ENCODE results near the gene CBL. TPM values are rescaled to one million over a fixed set of nuclear protein-coding genes. Genes with fewer than 3 reads are reported as not detected.

Gene CBL
- total RNA-seq, 2 donors from 2014 or later, result 36.1 to 41.9 TPM

DNA sequence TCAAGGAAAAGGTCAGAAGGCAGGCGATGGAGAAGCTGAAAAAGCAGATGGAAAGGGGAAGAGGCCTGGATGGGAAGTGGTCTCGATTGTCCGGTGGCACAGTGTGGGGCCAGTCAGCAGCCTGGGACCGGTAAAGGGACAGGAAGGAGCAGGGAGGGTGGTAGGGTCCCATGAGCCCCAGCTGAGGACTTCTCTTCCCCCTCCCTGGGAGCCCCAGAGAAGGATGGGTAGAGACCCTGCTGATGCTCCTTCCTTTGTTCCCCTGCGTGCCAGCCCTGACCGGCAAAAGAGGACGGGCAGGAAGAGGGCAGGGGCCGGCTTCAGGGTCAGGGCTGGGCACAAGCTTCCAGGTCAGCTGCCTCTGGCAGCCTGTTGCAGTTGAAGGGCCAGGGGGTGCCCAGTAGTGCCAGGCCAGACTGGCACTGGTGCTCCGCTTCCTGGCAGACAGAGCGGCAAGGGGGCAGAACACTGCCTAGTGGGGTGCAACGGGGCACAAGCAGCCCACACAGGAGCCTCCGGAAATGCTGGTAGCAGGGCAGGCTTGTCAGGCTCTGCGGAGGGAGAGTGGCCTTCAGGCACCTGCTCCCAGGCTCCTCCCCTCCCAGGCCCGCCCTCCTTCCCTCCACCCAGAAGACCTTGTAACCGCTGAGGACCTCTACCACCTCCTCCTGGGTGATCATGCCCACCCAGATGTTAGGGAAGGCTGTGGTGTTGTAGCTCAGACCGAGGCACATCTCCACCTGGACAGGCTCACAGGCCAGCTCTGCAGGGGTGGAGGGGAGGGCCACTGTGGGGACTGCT, 135.3 kb downstream of the CBL start:
- H3K4me1 Mint-ChIP-seq, result peaks cover 13% of the 10 kb centered on the region
- H3K9me3 ChIP-seq (ENCODE audit: control insufficient read depth, low read length, poor library complexity, severe bottlenecking), result no peaks in the 10 kb centered on the region
- H3K4me3 Mint-ChIP-seq, result peak overlapping the region; percentile 71
- peaks cover 10% of the 10 kb centered on the region for H3K36me3 Mint-ChIP-seq (ENCODE audit: low read depth)
- no peak for DNase-seq
- no peak overlapping the region for H3K27ac Mint-ChIP-seq
- ATAC-seq, result no peak
- peaks cover 44% of the 10 kb centered on the region for H3K27me3 Mint-ChIP-seq

DNA sequence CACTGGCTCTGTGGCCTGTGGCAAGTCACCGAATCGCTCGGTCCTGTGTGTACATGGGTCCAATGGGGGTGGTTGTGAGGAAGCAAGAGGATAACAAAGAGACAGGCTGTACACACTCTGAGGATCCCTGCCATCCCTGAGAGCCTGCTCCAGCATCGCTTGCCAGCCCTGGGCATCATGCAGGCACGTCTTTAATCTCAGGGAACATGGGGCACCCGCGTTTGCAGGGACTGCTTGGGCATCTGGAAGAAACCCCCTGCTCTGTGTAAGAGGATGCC, 135.8 kb downstream of the CBL start:
- H3K27me3 Mint-ChIP-seq, result peaks cover 49% of the 10 kb centered on the region
- H3K27ac Mint-ChIP-seq, result no peak overlapping the region
- no peak for DNase-seq
- H3K36me3 Mint-ChIP-seq (ENCODE audit: low read depth), result peaks cover 10% of the 10 kb centered on the region
- peaks cover 13% of the 10 kb centered on the region for H3K4me1 Mint-ChIP-seq
- no peaks in the 10 kb centered on the region for H3K9me3 ChIP-seq (ENCODE audit: control insufficient read depth, low read length, poor library complexity, severe bottlenecking)
- no peak for ATAC-seq
- no peak overlapping the region for H3K4me3 Mint-ChIP-seq

DNA sequence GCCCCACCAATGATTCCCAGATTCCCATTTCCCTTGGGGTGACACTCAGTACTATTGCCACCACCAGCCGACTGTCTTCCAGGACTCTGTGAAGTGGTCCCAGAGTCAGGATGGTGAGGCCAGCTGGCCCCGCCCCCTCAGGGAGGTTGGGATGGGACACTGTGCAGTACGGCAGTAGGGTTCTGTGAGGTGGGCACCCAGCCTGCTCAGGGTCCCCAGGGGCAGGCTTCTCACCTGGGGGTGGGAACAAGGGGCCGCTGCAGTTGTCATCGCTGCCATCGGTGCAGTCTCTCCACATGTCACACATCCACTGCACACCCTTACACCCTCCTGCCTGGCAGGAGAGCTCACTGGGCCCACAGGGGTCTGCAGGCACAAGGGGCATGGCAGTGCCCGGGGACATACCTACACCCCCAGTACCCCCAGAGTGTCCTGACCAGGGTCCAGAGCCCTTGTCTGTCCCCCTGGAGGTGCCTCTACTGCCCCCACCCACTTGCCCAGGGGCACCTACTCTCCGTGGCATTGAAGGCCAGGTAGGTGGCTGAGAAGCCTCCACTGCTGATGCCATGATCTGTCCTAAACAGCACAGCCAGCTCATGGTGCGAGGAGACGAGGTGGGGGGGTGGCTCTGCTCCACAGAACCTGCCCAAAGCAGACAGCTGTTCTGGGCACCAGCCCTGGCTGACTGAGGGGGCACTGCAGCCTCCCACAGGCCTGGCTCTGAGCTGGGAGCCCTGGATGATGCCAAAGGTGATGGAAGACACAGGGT, 136.4 kb downstream of the CBL start:
- DNase-seq (no peak), ATAC-seq (no peak)
- peaks cover 13% of the 10 kb centered on the region for H3K4me1 Mint-ChIP-seq
- H3K27ac Mint-ChIP-seq, result no peak overlapping the region
- peaks cover 10% of the 10 kb centered on the region for H3K36me3 Mint-ChIP-seq (ENCODE audit: low read depth)
- H3K9me3 ChIP-seq (ENCODE audit: control insufficient read depth, low read length, poor library complexity, severe bottlenecking), result no peaks in the 10 kb centered on the region
- no peak overlapping the region for H3K4me3 Mint-ChIP-seq
- H3K27me3 Mint-ChIP-seq, result peaks cover 49% of the 10 kb centered on the region

DNA sequence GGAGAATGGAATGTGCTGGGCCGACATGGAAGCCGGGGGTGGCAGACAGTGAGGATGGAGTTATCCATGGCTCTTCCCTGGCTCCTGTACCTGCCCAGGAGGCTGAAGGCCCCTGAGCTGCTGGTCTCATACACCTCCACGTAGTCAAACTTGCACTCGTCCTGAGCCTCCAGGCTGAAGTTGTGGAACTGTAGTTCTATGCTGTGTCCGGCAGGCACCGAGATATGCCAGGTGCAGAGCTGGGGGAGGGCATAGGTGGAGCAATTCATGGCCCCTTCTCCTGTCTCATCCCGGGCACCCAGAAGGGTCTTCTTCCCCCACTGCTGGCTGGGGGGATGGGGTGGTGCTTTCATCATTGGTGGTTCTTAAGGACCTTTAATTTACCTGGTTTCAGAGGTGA, 137.6 kb downstream of the CBL start:
- Mint-ChIP-seq H3K27ac (no peak overlapping the region), H3K4me1 (peaks cover 10% of the 10 kb centered on the region), H3K4me3 (no peak overlapping the region), H3K27me3 (peaks cover 45% of the 10 kb centered on the region), H3K36me3 (ENCODE audit: low read depth) (peaks cover 10% of the 10 kb centered on the region)
- no peaks in the 10 kb centered on the region for H3K9me3 ChIP-seq (ENCODE audit: control insufficient read depth, low read length, poor library complexity, severe bottlenecking)
- DNase-seq (no peak), ATAC-seq (no peak)

DNA sequence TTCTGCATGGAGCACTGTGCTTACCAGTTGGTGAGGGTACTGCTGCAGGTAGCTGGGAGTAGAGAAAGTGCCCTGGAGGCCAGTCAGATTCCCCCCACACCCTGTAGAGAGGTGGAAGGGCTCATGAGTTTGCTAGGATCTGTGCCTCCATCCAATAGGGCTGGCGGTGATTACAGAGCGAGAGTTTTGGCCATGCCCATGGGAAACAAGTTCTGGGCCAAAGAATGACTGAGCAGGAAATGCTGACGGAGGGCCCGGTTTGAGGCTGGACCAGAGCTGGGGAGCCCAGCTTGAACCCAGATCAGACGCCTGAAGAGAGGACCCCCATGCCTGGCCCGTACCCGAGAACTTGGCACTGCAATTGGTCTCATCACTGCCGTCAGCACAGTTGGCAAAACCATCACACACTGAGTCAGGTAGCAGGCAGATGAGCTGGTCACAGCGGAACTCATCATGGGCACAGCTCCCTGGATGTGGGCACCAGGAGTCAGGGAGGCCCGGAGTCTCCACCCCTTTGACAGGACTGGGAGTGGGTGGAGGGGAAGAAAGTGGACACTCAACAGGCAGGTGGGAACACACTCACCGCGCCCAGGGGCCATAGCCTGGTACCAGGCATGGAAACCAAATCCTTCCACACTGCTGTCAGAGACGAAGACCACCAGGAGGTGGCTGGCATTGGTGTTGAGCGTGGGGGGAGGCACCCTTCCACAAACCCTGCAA, 138.3 kb downstream of the CBL start:
- H3K9me3 ChIP-seq (ENCODE audit: control insufficient read depth, low read length, poor library complexity, severe bottlenecking), result no peaks in the 10 kb centered on the region
- H3K4me3 Mint-ChIP-seq, result no peak overlapping the region
- H3K4me1 Mint-ChIP-seq, result peaks cover 8% of the 10 kb centered on the region
- DNase-seq (no peak), ATAC-seq (no peak)
- H3K27me3 Mint-ChIP-seq, result peaks cover 38% of the 10 kb centered on the region
- H3K36me3 Mint-ChIP-seq (ENCODE audit: low read depth), result peaks cover 7% of the 10 kb centered on the region
- H3K27ac Mint-ChIP-seq, result no peak overlapping the region

DNA sequence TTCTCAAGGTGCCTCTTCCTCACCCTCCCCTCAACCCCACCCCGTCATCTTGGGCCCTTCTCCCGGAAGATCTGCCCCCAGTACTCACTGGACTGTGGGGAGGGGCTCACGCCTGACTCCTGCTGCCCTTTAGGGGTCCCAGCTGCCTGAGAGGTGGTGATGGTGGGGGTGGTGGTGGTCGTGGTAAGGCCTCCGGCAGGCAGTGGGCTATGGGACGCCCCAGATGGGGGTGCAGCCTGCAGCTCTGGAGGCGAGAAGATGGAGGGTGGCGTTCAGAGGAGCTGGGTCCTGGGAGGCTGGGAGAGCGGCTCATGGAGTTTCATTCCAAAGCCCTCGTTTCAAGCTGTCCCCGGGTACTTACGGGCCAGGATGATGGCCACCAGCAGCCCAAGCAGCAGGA, 139.5 kb downstream of the CBL start:
- Mint-ChIP-seq H3K27me3 (peaks cover 38% of the 10 kb centered on the region), H3K36me3 (ENCODE audit: low read depth) (peaks cover 7% of the 10 kb centered on the region), H3K4me3 (no peak overlapping the region), H3K27ac (no peak overlapping the region), H3K4me1 (peaks cover 10% of the 10 kb centered on the region)
- no peak for ATAC-seq
- no peak for DNase-seq
- no peaks in the 10 kb centered on the region for H3K9me3 ChIP-seq (ENCODE audit: control insufficient read depth, low read length, poor library complexity, severe bottlenecking)

DNA sequence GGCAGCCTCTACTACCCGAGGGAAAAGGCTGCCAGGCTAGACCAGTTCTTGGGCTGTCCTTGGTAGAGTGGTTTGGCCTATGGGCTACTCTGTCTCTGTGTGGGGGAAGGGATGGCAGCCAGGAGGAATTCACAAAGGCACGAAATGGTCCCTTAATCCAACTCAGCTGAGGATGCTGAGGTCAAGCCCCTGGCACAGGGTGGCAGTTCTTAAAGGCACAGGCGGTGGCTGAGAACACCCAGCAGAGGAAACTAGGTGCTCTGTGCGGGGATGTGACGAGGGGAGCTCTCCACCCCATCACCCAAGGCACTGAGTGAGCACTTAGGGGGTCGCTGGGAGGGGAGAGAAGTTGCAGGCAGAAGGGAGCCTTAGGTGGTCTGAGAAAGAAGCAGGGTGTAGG, 140.5 kb downstream of the CBL start, which contains the start of gene MFRP:
Gene MFRP, minus strand, starts transcription at position 101 of the 400 bp plus-strand sequence. CDS start 192 bp downstream, outside the sequence.
- Mint-ChIP-seq H3K36me3 (ENCODE audit: low read depth) (peaks cover 7% of the 10 kb centered on the region), H3K4me3 (no peak within 1 kb of the TSS), H3K27me3 (peaks cover 34% of the 10 kb centered on the region), H3K27ac (no peak within 1 kb of the TSS), H3K4me1 (peaks cover 7% of the 10 kb centered on the region)
- ATAC-seq, result no peak
- no peaks in the 10 kb centered on the region for H3K9me3 ChIP-seq (ENCODE audit: control insufficient read depth, low read length, poor library complexity, severe bottlenecking)
- no peak for DNase-seq

DNA sequence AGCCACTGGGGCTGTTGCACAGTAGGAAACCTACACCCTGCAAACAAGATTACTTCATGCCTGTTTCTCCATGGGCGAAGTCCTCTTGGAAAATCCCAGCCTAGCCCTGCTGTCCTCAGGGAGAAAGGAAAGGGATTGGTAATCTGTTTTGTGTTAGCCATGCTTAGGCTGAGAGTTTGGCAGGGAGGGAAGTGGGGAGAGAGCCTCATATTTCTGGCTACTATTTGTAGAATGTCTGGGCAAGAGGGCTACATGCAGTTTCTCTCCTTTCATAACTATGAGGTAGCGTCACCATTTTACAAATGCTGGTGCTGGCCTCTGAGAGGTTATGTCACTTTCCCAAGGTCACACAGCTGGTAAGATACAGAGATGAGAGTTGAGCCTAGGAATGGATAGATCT, 141.1 kb downstream of the CBL start:
- ATAC-seq (no peak), DNase-seq (no peak)
- H3K4me3 Mint-ChIP-seq, result no peak overlapping the region
- peaks cover 34% of the 10 kb centered on the region for H3K27me3 Mint-ChIP-seq
- peaks cover 7% of the 10 kb centered on the region for H3K36me3 Mint-ChIP-seq (ENCODE audit: low read depth)
- H3K9me3 ChIP-seq (ENCODE audit: control insufficient read depth, low read length, poor library complexity, severe bottlenecking), result no peaks in the 10 kb centered on the region
- no peak overlapping the region for H3K27ac Mint-ChIP-seq
- peaks cover 5% of the 10 kb centered on the region for H3K4me1 Mint-ChIP-seq

DNA sequence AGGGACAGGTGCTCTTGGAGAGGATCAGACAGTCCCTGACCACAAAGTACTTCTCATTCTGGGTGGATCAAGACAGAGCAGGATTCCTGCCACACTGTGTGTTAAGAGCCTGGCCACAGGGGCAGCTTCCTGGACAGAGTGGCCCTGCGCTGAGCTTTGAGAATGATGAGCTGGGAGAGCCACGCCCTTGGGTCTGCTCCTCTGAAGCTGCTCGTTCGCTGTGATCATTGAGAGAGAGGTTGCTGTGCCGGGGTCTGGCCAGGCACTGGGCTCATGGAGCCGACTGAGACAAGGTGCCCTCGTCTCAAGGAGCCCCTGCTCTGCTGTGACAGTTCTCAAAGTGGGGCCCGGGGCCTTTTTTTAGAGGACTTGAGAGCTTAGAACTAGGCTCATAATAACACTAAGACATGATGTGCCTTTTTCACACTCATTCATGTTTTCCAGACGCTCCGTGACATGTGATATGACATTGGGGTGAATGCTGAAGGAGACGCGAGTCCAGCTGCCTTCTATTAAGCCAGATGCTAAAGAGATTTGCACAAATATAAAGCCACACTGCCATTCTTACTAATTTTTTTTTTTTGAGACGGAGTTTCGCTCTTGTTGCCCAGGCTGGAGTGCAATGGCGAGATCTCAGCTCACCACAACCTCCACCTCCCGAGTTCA, 141.9 kb downstream of the CBL start:
- Mint-ChIP-seq H3K27ac (no peak overlapping the region), H3K4me3 (no peak overlapping the region), H3K36me3 (ENCODE audit: low read depth) (peaks cover 7% of the 10 kb centered on the region), H3K4me1 (peaks cover 5% of the 10 kb centered on the region), H3K27me3 (peaks cover 33% of the 10 kb centered on the region)
- no peaks in the 10 kb centered on the region for H3K9me3 ChIP-seq (ENCODE audit: control insufficient read depth, low read length, poor library complexity, severe bottlenecking)
- ATAC-seq (no peak), DNase-seq (no peak)

DNA sequence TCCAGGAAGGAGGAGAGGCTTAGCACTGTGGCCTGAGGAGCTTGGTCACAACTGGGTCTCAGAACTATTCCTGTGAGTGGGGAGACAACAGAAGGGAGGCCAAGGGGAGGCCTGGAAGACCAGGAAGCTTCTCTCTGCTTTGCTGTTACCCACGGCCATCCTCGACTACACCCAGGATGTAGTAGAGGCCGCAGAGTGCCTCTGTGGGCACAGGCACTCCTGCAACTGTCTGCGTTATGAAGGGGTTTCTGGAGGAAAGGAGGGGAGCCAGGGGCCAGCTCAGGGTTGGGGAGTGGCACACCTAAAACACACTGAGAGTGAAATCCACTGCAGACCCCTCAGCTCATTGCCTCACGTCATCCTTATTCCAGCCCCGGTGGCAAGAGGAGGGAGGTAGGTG, 144.2 kb downstream of the CBL start:
- Mint-ChIP-seq H3K27ac (peak overlapping the region; percentile 32), H3K4me3 (no peak overlapping the region), H3K36me3 (ENCODE audit: low read depth) (peaks cover 4% of the 10 kb centered on the region), H3K27me3 (peaks cover 28% of the 10 kb centered on the region), H3K4me1 (peaks cover 5% of the 10 kb centered on the region)
- H3K9me3 ChIP-seq (ENCODE audit: control insufficient read depth, low read length, poor library complexity, severe bottlenecking), result no peaks in the 10 kb centered on the region
- DNase-seq, result no peak
- no peak for ATAC-seq

DNA sequence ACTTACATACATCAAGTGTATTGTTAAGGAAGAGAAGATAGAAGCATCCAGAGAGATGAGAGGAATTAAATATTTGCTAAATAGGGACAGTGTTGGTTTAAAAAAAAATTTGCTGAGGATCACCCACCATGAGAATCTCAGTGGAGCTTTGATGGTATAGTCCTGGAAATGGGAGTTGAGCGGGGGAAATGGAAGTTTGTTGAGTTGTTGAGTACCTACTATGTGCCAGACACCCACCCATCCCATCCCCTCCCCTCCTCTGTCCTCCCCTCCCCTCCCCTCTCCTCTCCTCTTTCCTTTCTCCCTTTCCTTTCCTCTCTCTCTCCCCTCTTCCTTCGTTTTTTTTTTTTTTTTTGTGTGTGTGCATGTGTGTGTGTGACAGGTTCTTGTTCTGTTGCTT, 145.1 kb downstream of the CBL start:
- peaks cover 4% of the 10 kb centered on the region for H3K36me3 Mint-ChIP-seq (ENCODE audit: low read depth)
- H3K4me3 Mint-ChIP-seq, result no peak overlapping the region
- ATAC-seq, result no peak
- peaks cover 29% of the 10 kb centered on the region for H3K27me3 Mint-ChIP-seq
- H3K9me3 ChIP-seq (ENCODE audit: control insufficient read depth, low read length, poor library complexity, severe bottlenecking), result no peaks in the 10 kb centered on the region
- peaks cover 9% of the 10 kb centered on the region for H3K4me1 Mint-ChIP-seq
- no peak for DNase-seq
- H3K27ac Mint-ChIP-seq, result no peak overlapping the region

DNA sequence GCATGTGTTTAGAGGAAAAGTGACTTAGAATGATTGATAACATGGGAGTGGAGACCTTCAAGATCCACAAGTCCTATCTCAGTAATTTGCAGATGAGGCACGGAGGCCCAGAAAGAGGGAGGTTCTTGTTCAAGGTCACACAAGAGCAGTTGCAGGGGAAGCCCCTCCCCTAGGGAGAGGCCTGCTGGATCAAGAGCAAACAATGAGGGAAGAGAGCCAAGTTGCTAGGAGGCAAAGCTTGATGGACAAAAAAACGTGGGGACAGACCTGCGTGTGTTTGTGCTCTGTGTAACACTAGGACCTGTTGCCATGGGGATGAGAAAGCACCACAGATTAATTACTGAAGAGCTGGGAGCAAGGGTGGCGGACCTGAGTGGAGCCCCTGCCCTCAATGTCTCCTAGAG, 146.7 kb downstream of the CBL start:
- Mint-ChIP-seq H3K36me3 (ENCODE audit: low read depth) (peaks cover 4% of the 10 kb centered on the region), H3K27me3 (peaks cover 23% of the 10 kb centered on the region), H3K4me3 (no peak overlapping the region), H3K4me1 (peaks cover 17% of the 10 kb centered on the region), H3K27ac (no peak overlapping the region)
- ATAC-seq (no peak), DNase-seq (no peak)
- H3K9me3 ChIP-seq (ENCODE audit: control insufficient read depth, low read length, poor library complexity, severe bottlenecking), result no peaks in the 10 kb centered on the region
